ENCODE results near the gene SPTLC1. TPM values are rescaled to one million over a fixed set of nuclear protein-coding genes. Genes with fewer than 3 reads are reported as not detected.

SPTLC1 gene
- total and polyA plus RNA-seq, 2 of the 8 experiments (the other 6 are each of a cell fraction or from before 2014, with no cell fraction given) = 34.2 to 62.1 TPM

DNA sequence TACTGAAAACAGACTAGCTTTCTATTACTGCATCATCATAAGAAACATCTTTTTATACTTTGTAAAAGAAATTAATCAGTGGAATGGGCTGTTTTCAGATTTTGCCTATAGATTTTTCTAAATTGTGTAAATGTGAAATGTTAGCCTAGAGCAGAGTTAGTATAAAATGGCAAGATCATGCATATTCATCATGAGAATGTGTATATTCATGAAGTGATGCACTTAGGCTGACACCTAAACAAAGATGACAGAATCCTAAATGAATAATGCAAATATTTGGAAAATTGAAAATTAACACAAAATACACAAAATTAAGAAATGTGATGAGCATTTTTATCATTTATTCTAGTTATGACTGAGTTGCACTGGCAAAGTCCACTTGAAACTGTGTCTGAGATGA is 57.2 kb downstream of the SPTLC1 start:
- no peak overlapping the region for H2BK12ac ChIP-seq (ENCODE audit: low read depth, low read length)
- no peak overlapping the region for H3K23ac ChIP-seq (ENCODE audit: insufficient read length)
- H4K5ac ChIP-seq (ENCODE audit: insufficient read length, low read depth, low read length) = peak overlapping the region; percentile 34
- DNase-seq (ENCODE audit: low read depth in 1 of 2, low spot score in 2 of 2) (no peak), FAIRE-seq (no peak)
- H3K4me3 ChIP-seq (ENCODE audit: extremely low read depth in 1 of 4, insufficient read depth in 2 of 4, low read depth in 3 of 4, low read length in 4 of 4) = no peak overlapping the region
- peaks cover 5 to 23% (median 11%) of the 10 kb centered on the region in 4 experiments for H3K4me1 ChIP-seq (replicated peaks in 1 of 4; ENCODE audit: control insufficient read depth in 3 of 4, insufficient read depth in 4 of 4, low read length in 3 of 4)
- no peak overlapping the region for H2BK15ac ChIP-seq (ENCODE audit: low read length)
- peaks cover 0 to 14% of the 10 kb centered on the region in 2 experiments; a peak in 1 of 4 replicates for H3K79me2 ChIP-seq (ENCODE audit: control insufficient read depth in 1 of 2, insufficient read depth in 2 of 2, low read length in 2 of 2)
- H3K14ac ChIP-seq (ENCODE audit: insufficient read length) = no peak overlapping the region
- peaks cover 0 to 25% (median 8%) of the 10 kb centered on the region in 4 experiments; a peak in 2 of 8 replicates for H3K36me3 ChIP-seq (ENCODE audit: control insufficient read depth in 2 of 4, insufficient read depth in 4 of 4, low read length in 3 of 4)
- H2BK20ac ChIP-seq (ENCODE audit: low read length) = no peak overlapping the region
- no peak overlapping the region for H3K4me2 ChIP-seq (ENCODE audit: insufficient read depth in 1 of 2, low read depth in 2 of 2, low read length in 2 of 2)
- ChIA-PET CTCF (ENCODE audit: partially characterized antibody) (interaction anchor here (0.7 to 1.4 kb wide), 4 partner anchors 11 to 185 kb away, joined by 3 to 5 read pairs (median 4); no protein-coding TSS in a partner anchor), POLR2A (ENCODE audit: partially characterized antibody) (interaction anchor here (1.0 kb wide), 1 partner anchor 57 kb away, joined by 3 read pairs; the partner anchor contains the start of gene SPTLC1)
- no peak overlapping the region for H3K18ac ChIP-seq (ENCODE audit: extremely low read depth, low read length)
- no peak overlapping the region for H3K27ac ChIP-seq (ENCODE audit: low read depth, low read length)
- no peak overlapping the region for H2AFZ ChIP-seq (ENCODE audit: low read length)
- no peak overlapping the region for H2BK120ac ChIP-seq (replicated peaks; ENCODE audit: low read depth, low read length)
- H2BK5ac ChIP-seq (ENCODE audit: low read depth, low read length) = no peak overlapping the region
- H2AK5ac ChIP-seq (ENCODE audit: low read depth, low read length) = no peak overlapping the region
- H3K56ac ChIP-seq (replicated peaks; ENCODE audit: insufficient read length, low read depth, low read length) = no peak overlapping the region
- no peak overlapping the region for H4K8ac ChIP-seq (ENCODE audit: extremely low read depth, insufficient read depth, low read length)
- H3K79me1 ChIP-seq (ENCODE audit: low read depth, low read length) = no peaks in the 10 kb centered on the region
- H4K91ac ChIP-seq (replicated peaks; ENCODE audit: insufficient read length, low read length) = no peak overlapping the region
- no peak overlapping the region for H3K4ac ChIP-seq (replicated peaks; ENCODE audit: insufficient read length, low read depth, low read length)
- H4K20me1 ChIP-seq (replicated peaks in 1 of 2; ENCODE audit: control insufficient read depth in 1 of 2, insufficient read depth in 2 of 2, low read length in 2 of 2) = no peaks in the 10 kb centered on the region
- H3K9ac ChIP-seq (replicated peaks in 1 of 4; ENCODE audit: extremely low read depth in 1 of 4, low read depth in 3 of 4, low read length in 3 of 4) = no peak overlapping the region
- peaks cover 0 to 9% of the 10 kb centered on the region in 2 experiments; a peak in 2 of 4 replicates for H3K9me3 ChIP-seq (ENCODE audit: insufficient read depth in 2 of 2, low read depth in 1 of 2, low read length in 1 of 2)
- H3K27me3 ChIP-seq (replicated peaks in 1 of 4; ENCODE audit: control insufficient read depth in 3 of 4, extremely low read depth in 1 of 4, insufficient read depth in 3 of 4, low read length in 3 of 4) = no peaks in the 10 kb centered on the region
- no peaks in the 10 kb centered on the region for H3K23me2 ChIP-seq (ENCODE audit: low read depth, low read length)
- TF ChIP-seq, protein P1, sequence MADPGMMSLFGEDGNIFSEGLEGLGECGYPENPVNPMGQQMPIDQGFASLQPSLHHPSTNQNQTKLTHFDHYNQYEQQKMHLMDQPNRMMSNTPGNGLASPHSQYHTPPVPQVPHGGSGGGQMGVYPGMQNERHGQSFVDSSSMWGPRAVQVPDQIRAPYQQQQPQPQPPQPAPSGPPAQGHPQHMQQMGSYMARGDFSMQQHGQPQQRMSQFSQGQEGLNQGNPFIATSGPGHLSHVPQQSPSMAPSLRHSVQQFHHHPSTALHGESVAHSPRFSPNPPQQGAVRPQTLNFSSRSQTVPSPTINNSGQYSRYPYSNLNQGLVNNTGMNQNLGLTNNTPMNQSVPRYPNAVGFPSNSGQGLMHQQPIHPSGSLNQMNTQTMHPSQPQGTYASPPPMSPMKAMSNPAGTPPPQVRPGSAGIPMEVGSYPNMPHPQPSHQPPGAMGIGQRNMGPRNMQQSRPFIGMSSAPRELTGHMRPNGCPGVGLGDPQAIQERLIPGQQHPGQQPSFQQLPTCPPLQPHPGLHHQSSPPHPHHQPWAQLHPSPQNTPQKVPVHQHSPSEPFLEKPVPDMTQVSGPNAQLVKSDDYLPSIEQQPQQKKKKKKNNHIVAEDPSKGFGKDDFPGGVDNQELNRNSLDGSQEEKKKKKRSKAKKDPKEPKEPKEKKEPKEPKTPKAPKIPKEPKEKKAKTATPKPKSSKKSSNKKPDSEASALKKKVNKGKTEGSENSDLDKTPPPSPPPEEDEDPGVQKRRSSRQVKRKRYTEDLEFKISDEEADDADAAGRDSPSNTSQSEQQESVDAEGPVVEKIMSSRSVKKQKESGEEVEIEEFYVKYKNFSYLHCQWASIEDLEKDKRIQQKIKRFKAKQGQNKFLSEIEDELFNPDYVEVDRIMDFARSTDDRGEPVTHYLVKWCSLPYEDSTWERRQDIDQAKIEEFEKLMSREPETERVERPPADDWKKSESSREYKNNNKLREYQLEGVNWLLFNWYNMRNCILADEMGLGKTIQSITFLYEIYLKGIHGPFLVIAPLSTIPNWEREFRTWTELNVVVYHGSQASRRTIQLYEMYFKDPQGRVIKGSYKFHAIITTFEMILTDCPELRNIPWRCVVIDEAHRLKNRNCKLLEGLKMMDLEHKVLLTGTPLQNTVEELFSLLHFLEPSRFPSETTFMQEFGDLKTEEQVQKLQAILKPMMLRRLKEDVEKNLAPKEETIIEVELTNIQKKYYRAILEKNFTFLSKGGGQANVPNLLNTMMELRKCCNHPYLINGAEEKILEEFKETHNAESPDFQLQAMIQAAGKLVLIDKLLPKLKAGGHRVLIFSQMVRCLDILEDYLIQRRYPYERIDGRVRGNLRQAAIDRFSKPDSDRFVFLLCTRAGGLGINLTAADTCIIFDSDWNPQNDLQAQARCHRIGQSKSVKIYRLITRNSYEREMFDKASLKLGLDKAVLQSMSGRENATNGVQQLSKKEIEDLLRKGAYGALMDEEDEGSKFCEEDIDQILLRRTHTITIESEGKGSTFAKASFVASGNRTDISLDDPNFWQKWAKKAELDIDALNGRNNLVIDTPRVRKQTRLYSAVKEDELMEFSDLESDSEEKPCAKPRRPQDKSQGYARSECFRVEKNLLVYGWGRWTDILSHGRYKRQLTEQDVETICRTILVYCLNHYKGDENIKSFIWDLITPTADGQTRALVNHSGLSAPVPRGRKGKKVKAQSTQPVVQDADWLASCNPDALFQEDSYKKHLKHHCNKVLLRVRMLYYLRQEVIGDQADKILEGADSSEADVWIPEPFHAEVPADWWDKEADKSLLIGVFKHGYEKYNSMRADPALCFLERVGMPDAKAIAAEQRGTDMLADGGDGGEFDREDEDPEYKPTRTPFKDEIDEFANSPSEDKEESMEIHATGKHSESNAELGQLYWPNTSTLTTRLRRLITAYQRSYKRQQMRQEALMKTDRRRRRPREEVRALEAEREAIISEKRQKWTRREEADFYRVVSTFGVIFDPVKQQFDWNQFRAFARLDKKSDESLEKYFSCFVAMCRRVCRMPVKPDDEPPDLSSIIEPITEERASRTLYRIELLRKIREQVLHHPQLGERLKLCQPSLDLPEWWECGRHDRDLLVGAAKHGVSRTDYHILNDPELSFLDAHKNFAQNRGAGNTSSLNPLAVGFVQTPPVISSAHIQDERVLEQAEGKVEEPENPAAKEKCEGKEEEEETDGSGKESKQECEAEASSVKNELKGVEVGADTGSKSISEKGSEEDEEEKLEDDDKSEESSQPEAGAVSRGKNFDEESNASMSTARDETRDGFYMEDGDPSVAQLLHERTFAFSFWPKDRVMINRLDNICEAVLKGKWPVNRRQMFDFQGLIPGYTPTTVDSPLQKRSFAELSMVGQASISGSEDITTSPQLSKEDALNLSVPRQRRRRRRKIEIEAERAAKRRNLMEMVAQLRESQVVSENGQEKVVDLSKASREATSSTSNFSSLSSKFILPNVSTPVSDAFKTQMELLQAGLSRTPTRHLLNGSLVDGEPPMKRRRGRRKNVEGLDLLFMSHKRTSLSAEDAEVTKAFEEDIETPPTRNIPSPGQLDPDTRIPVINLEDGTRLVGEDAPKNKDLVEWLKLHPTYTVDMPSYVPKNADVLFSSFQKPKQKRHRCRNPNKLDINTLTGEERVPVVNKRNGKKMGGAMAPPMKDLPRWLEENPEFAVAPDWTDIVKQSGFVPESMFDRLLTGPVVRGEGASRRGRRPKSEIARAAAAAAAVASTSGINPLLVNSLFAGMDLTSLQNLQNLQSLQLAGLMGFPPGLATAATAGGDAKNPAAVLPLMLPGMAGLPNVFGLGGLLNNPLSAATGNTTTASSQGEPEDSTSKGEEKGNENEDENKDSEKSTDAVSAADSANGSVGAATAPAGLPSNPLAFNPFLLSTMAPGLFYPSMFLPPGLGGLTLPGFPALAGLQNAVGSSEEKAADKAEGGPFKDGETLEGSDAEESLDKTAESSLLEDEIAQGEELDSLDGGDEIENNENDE (IDR thresholded peaks at IDR 0.05; ENCODE audit: insufficient replicate concordance, low read length) = no peak
